Breast epithelium (tissue), 4 donors: ENCODE data around the gene C2orf49. TPM values are rescaled to one million over a fixed set of nuclear protein-coding genes. Genes with fewer than 3 reads are reported as not detected.

Source experiments
- DNase-seq, 2 donors: peaks; one replicate each; pipeline ENCODE4 v3.0.0-alpha.2; 2019; ENCODE audit warnings: low spot score in 2 of 2
- H3K27ac ChIP-seq, 2 donors: fragments of 200-600 bp; sonication (generic) in 1 of 2; one replicate each; pipeline ENCODE4 v1.5.1; 2016 to 2019; ENCODE audit warnings: mild to moderate bottlenecking in 1 of 2
- H3K27me3 ChIP-seq, 2 donors: fragments of 200-600 bp; sonication (generic) in 1 of 2; one replicate each; pipeline versions ENCODE4 v1.5.1 to v1.6.0; 2017 to 2019; ENCODE audit warnings: control low read depth in 1 of 2, mild to moderate bottlenecking in 1 of 2
- H3K36me3 ChIP-seq: fragments of 200-600 bp; one replicate; pipeline ENCODE4 v1.5.1; 2019
- H3K4me1 ChIP-seq, 2 donors: fragments of 200-600 bp; sonication (generic); one replicate each; pipeline ENCODE4 v1.5.1; 2016 to 2019; ENCODE audit warnings: control low read depth in 1 of 2
- H3K4me3 ChIP-seq, 3 donors: fragments of 200-600 bp; sonication (generic); 1 replicate in 2 of 3; 2 replicates in 1 of 3; pipeline ENCODE4 v1.5.1; 2016 to 2019; ENCODE audit warnings: mild to moderate bottlenecking in 3 of 3, moderate library complexity in 2 of 3
- H3K9me3 ChIP-seq, 2 donors: fragments of 200-600 bp; sonication (generic) in 1 of 2; one replicate each; pipeline ENCODE4 v1.5.1; 2016 to 2019; ENCODE audit warnings: control low read depth in 1 of 2
- POLR2A ChIP-seq: fragments of 450-650 bp; IDR thresholded peaks from one replicate; pipeline ENCODE4 v1.6.1; 2016; ENCODE audit warnings: antibody characterized with exemption, mild to moderate bottlenecking, moderate library complexity
- POLR2AphosphoS5 ChIP-seq, 3 donors: sonication (generic); formaldehyde crosslinking; IDR thresholded peaks; one replicate each; pipeline ENCODE4 v1.6.1; 2017; ENCODE audit warnings: antibody characterized with exemption in 3 of 3
- intact Hi-C: fragments of 100-400 bp; cut with DNase I; formaldehyde crosslinking; loops from one replicate; pipeline ENCODE4 v1.15.1; 2023; ENCODE audit warnings: low total_unique reads
- total RNA-seq, 3 donors: library from RNA; depleted of rRNA; stranded (reverse); fragments of >200 nt; gene quantifications; one replicate each; pipeline ENCODE4 v1.1.0, GENCODE V29; 2016
- TF ChIP-seq, protein P1 (sequence below), 3 donors: fragments of 450-650 bp; IDR thresholded peaks; one replicate each; pipeline ENCODE4 v1.5.1; 2016 to 2017; ENCODE audit warnings: antibody characterized with exemption in 3 of 3, mild to moderate bottlenecking in 3 of 3, moderate library complexity in 3 of 3

C2orf49 gene
- total RNA-seq, 3 donors from 2014 or later, result 20.0 to 31.6 (median 23.0) TPM

DNA sequence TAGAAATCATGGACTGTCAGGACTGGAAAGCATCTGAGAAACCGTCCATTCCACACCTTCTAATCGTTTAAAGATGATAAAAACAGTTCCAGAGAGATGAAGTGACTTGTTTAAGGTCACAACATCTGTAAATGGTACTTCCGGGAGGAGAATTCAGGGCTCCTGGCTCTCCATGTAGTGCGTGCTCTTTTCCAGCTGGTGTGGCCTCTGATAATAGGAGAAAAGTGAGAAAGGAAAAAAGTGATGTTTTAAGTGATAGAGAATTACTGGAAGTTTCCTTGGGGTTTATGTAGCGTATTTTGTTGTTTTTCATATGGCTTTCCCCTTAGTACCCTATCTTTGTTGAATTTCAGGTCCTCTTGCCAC, 663 bp downstream of the C2orf49 start:
- peaks cover 0 to 25% of the 10 kb centered on the region in 2 donors for H3K4me1 ChIP-seq
- peak overlapping the region; percentile 95 to 96 for H3K27ac ChIP-seq
- no peaks in the 10 kb centered on the region for H3K9me3 ChIP-seq
- no peak for DNase-seq
- TF ChIP-seq POLR2A, result no peak
- TF ChIP-seq POLR2AphosphoS5 (IDR thresholded peaks at IDR 0.05), result no peak
- TF ChIP-seq, protein P1, sequence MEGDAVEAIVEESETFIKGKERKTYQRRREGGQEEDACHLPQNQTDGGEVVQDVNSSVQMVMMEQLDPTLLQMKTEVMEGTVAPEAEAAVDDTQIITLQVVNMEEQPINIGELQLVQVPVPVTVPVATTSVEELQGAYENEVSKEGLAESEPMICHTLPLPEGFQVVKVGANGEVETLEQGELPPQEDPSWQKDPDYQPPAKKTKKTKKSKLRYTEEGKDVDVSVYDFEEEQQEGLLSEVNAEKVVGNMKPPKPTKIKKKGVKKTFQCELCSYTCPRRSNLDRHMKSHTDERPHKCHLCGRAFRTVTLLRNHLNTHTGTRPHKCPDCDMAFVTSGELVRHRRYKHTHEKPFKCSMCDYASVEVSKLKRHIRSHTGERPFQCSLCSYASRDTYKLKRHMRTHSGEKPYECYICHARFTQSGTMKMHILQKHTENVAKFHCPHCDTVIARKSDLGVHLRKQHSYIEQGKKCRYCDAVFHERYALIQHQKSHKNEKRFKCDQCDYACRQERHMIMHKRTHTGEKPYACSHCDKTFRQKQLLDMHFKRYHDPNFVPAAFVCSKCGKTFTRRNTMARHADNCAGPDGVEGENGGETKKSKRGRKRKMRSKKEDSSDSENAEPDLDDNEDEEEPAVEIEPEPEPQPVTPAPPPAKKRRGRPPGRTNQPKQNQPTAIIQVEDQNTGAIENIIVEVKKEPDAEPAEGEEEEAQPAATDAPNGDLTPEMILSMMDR (IDR thresholded peaks at IDR 0.05), result no peak
- no peaks in the 10 kb centered on the region for H3K36me3 ChIP-seq
- peak overlapping the region; percentile 86 to 92 (median 91) for H3K4me3 ChIP-seq
- intact Hi-C loops, result no loop called here
- H3K27me3 ChIP-seq, result no peaks in the 10 kb centered on the region

GRCh38 chr2:105339414-105339813, 2.1 kb downstream of the C2orf49 start:
- no peak overlapping the region for H3K4me3 ChIP-seq
- no peaks in the 10 kb centered on the region for H3K36me3 ChIP-seq
- no peaks in the 10 kb centered on the region for H3K9me3 ChIP-seq
- DNase-seq, result no peak
- H3K4me1 ChIP-seq, result peaks cover 0 to 25% of the 10 kb centered on the region in 2 donors
- intact Hi-C loops, result no loop called here
- no peak overlapping the region for H3K27ac ChIP-seq
- H3K27me3 ChIP-seq, result no peaks in the 10 kb centered on the region
- TF ChIP-seq, protein P1 (IDR thresholded peaks at IDR 0.05), result no peak
- TF ChIP-seq POLR2AphosphoS5 (IDR thresholded peaks at IDR 0.05), result no peak
- no peak for TF ChIP-seq POLR2A

- Histone ChIP-seq H3K4me1 (no peaks in the 10 kb centered on the region), H3K27me3 (no peaks in the 10 kb centered on the region), H3K36me3 (no peaks in the 10 kb centered on the region), H3K4me3 (no peak overlapping the region), H3K9me3 (no peaks in the 10 kb centered on the region), H3K27ac (no peak overlapping the region)
- no peak for TF ChIP-seq POLR2A
- TF ChIP-seq, protein P1 (IDR thresholded peaks at IDR 0.05), result peak in 1 of 3 donors; percentile 41
- intact Hi-C loops, result no loop called here
- DNase-seq, result no peak
These were observed 7.5 kb downstream of the C2orf49 start for GRCh38 chr2:105344704-105345345.

DNA sequence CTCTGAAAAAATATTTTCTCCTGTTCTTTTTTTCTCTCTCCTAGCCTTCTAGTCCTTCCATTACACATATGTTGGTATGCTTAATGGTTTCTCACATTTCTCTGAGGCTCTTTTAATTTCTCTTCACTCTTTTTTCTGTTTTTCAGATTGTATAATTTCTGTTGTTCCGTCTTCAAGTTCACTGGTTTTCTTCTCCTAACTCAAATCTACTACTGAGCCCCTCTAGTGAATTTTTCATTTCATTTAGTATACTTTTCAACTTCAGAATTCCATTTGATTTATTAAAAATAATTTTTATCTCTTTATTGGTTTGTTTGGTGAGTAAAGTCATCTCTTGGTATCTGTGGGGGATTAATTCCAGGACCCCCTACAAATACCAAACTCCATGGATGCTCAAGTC, 19.8 kb downstream of the C2orf49 start:
- Histone ChIP-seq H3K4me3 (no peak overlapping the region), H3K4me1 (no peaks in the 10 kb centered on the region), H3K27me3 (no peaks in the 10 kb centered on the region), H3K27ac (no peak overlapping the region), H3K36me3 (peaks cover 4% of the 10 kb centered on the region), H3K9me3 (peaks cover 6 to 17% of the 10 kb centered on the region in 2 donors)
- no peak for DNase-seq
- intact Hi-C loops, result no loop called here
- TF ChIP-seq, protein P1 (IDR thresholded peaks at IDR 0.05), result no peak
- TF ChIP-seq POLR2A (no peak), POLR2AphosphoS5 (IDR thresholded peaks at IDR 0.05) (no peak)

DNA sequence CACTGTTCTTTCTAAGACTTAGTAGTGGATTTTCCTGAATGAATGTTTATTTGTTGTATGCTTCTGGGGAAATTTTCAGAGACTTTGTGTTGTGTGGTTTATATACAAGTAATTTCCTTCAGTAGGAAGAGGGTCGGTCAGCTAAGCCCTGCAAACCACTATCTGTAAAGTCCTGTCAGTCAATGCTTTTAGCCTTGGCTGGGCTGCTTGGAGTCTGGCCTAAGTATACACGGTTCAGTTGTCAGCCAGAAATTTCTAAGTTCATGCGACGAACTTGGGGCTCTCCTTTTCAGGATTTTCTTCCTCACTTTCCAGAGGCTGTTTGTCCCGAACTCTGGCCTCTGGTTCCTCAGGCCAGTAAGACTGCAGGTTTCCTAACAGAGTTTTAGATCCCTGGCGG, 21.3 kb downstream of the C2orf49 start:
- peaks cover 4% of the 10 kb centered on the region for H3K36me3 ChIP-seq
- peaks cover 6 to 17% of the 10 kb centered on the region in 2 donors for H3K9me3 ChIP-seq

More for the DNA sequence above, 21.3 kb downstream of the C2orf49 start:
- H3K27ac ChIP-seq, result no peak overlapping the region
- H3K4me3 ChIP-seq, result no peak overlapping the region
- TF ChIP-seq, protein P1 (IDR thresholded peaks at IDR 0.05), result no peak
- TF ChIP-seq POLR2AphosphoS5 (IDR thresholded peaks at IDR 0.05), result no peak
- TF ChIP-seq POLR2A, result no peak
- intact Hi-C loops, result no loop called here
- no peaks in the 10 kb centered on the region for H3K27me3 ChIP-seq
- no peaks in the 10 kb centered on the region for H3K4me1 ChIP-seq
- no peak for DNase-seq
